AG09309 (cell line): ENCODE measurements around the gene CD2AP.

Experiments
- DNase-seq: peaks from one replicate; pipeline ENCODE4 v3.0.0-alpha.2; 2010; ENCODE audit warnings: low read depth
- H3K4me3 ChIP-seq: 2 replicates; pipeline ENCODE4 v1.5.1; 2011; ENCODE audit warnings: mild to moderate bottlenecking, low read depth, low read length, moderate library complexity; ENCODE audit not compliant: control insufficient read depth
- TF ChIP-seq, protein P1 (sequence below): IDR thresholded peaks from 2 replicates; pipeline ENCODE4 v1.5.1; 2011; ENCODE audit warnings: mild to moderate bottlenecking, low read depth, low read length, inconsistent platforms; ENCODE audit not compliant: insufficient read depth, control insufficient read depth; ENCODE audit errors: missing control alignments

Gene CD2AP

DNA sequence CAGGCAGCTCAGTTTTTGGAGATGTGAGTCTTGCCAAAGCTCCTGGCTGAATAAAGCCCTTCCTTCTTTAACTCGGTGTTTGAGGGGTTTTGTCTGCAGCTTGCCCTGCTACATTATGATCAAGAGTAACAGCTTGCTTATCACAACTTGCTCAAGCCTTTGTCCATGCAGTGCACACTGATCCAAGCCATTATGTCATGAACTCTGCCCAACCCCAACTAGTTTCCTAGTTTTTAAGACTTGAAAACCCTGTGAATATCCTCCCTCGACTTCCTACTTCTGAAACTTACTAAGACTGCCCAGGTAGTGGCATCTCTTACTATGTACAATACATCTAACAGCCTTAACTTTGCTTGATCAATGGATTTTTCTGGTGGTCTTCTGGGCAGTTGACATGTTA, 170.4 kb downstream of the CD2AP start:
- DNase-seq, result no peak
- TF ChIP-seq, protein P1, sequence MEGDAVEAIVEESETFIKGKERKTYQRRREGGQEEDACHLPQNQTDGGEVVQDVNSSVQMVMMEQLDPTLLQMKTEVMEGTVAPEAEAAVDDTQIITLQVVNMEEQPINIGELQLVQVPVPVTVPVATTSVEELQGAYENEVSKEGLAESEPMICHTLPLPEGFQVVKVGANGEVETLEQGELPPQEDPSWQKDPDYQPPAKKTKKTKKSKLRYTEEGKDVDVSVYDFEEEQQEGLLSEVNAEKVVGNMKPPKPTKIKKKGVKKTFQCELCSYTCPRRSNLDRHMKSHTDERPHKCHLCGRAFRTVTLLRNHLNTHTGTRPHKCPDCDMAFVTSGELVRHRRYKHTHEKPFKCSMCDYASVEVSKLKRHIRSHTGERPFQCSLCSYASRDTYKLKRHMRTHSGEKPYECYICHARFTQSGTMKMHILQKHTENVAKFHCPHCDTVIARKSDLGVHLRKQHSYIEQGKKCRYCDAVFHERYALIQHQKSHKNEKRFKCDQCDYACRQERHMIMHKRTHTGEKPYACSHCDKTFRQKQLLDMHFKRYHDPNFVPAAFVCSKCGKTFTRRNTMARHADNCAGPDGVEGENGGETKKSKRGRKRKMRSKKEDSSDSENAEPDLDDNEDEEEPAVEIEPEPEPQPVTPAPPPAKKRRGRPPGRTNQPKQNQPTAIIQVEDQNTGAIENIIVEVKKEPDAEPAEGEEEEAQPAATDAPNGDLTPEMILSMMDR, result no peak
- H3K4me3 ChIP-seq, result no peak overlapping the region

DNA sequence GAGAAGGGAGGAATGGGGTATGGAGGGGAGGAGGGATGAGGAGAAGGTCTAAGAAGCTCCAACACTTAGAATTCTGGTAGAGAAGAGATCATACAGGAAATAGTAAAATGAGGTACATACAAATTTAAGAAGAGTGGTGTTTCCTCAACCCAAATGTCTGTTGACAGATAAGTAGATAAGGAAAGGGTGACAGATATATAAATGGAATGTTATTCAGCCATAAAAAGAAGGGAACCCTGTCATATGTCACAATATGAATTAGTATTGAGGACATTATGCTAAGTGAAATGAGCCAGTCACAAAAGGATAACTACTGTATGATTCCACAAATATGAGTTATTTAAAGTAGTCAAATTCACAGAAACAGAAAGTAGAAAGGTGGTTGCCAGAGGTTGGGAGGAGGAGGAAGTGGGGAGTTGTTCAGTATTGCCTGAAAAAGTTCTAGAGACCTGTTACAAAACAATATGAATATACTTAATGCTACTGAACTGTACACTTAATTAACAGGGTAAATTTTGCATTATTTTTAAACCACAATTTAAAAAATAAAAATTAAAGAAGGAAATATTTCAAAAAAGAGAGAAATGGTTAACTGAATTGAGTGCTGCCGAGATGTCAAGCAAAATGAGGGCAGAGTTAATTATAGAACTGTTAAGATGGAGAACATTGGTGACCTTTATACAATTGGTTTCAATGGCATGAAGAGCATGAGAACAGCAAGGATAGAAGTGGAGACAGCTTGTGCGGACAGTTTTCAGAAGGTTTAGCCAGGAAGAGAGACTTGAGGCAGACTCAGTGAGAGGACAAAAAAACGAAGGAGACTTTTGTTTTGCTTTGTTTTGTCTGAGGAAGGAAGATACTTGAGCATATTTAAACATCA, 173.2 kb downstream of the CD2AP start:
- DNase-seq, result no peak
- no peak overlapping the region for H3K4me3 ChIP-seq
- TF ChIP-seq, protein P1, result no peak

DNA sequence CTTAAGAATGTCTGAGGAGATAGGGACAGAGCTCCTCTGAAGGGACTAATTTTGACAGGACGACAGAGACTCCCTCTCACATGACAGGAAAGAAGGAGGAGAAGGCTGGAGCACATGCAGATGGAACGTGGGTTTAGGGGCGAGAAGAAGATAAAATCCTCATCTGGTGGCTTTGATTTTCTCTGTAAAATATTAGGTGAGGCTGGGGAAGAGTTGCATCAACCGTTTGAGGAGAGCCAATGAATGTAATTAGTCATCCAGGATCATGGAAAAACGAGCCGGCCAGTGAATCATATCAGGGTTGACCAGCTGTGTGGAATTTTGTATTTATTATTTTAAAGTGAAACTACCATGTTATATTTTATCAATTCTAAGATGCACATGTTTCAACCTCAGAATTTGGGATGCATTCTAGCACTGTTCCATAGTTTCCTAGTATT, 173.9 kb downstream of the CD2AP start:
- DNase-seq, result no peak
- TF ChIP-seq, protein P1, result no peak
- H3K4me3 ChIP-seq, result no peak overlapping the region

- no peak for DNase-seq
- H3K4me3 ChIP-seq, result no peak overlapping the region
- TF ChIP-seq, protein P1, result no peak
Measured at GRCh38 chr6:47653706-47654105, 176.1 kb downstream of the CD2AP start.

- no peak overlapping the region for H3K4me3 ChIP-seq
- TF ChIP-seq, protein P1, result no peak
- DNase-seq, result no peak
Measured at GRCh38 chr6:47654255-47654654, 176.7 kb downstream of the CD2AP start.

DNA sequence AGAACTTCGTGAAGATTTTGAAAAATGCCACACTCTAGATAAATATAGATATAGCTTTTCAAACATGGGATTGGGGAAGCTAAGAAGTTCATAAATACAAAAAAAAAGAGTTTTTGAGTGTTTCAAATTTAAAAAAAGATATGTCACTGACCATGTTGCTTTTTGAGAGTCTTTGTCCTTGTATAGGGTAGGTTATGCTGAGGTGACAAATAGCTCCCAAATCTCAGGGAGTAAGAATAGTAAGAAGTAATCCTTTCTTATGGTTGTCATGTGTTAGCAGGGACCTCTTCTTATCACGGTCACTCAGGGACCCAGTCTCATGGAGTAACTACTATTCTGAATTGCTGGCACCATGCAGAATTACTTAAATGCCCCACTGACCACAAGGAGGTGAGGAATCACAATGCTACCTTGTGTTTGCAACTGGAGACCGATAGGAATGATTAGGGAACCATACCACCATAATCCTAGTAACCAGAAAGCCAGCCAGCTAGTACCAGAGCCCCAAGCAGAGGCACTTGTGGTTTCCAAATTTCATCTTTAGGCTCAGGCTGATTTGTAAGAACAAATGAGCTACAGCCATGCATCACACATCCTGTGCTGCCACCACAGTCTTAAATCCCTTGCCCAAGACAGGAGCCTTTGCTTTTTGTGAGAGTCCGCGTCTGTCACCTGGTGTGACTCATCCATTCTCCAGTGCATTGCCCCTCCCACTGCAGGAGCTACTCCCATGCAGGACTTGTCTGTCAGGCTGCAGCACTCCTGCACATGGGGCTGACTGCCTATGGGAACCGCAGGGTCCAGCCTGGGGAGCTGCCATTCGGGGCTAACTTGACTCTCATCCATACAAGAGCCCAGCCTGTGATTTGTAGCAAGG, 178.4 kb downstream of the CD2AP start:
- no peak overlapping the region for H3K4me3 ChIP-seq
- DNase-seq, result no peak
- TF ChIP-seq, protein P1, result no peak
